CD14-positive monocyte (primary cell): ENCODE results near the gene SLC17A2. TPM values are rescaled to one million over a fixed set of nuclear protein-coding genes. Genes with fewer than 3 reads are reported as not detected.
A peak's percentile ranks its signal among the peaks of the same experiment; 100 is the strongest.

Source experiments
- DNase-seq, 3 donors: peaks; one replicate each; pipeline ENCODE4 v3.0.0-alpha.2; 2011 to 2022
- H2AFZ ChIP-seq: 2 replicates; pipeline ENCODE4 v1.6.0; 2012; ENCODE audit warnings: mild to moderate bottlenecking, low read depth, low read length, inconsistent platforms; ENCODE audit not compliant: insufficient read depth, poor library complexity, severe bottlenecking
- H3K27ac ChIP-seq, 2 donors: 1 replicate in 1 of 2; 2 replicates in 1 of 2; pipeline ENCODE4 v1.5.1; 2012 to 2013; ENCODE audit warnings: low read length in 2 of 2, control low read depth in 1 of 2, inconsistent platforms in 1 of 2, low read depth in 1 of 2, mild to moderate bottlenecking in 1 of 2
- H3K27me3 ChIP-seq, 2 donors: one replicate each; pipeline versions ENCODE4 v1.6.0 to v1.6.1; 2011 to 2013; ENCODE audit warnings: low read length in 2 of 2; ENCODE audit not compliant: control insufficient read depth in 2 of 2, insufficient read depth in 2 of 2
- H3K36me3 ChIP-seq, 2 donors: replicated peaks in 1 of 2; 1 replicate in 1 of 2; 2 replicates in 1 of 2; pipeline versions ENCODE4 v1.5.1 to v1.6.1; 2012 to 2013; ENCODE audit warnings: low read length in 2 of 2, control low read depth in 1 of 2, inconsistent platforms in 1 of 2, mild to moderate bottlenecking in 1 of 2; ENCODE audit not compliant: insufficient read depth in 2 of 2, control insufficient read depth in 1 of 2
- H3K4me1 ChIP-seq, 2 donors: 1 replicate in 1 of 2; 2 replicates in 1 of 2; pipeline versions ENCODE4 v1.5.1 to v1.6.1; 2012 to 2013; ENCODE audit warnings: low read length in 2 of 2, control low read depth in 1 of 2, inconsistent platforms in 1 of 2, mild to moderate bottlenecking in 1 of 2, moderate library complexity in 1 of 2; ENCODE audit not compliant: insufficient read depth in 2 of 2, control insufficient read depth in 1 of 2
- H3K4me2 ChIP-seq: replicated peaks from 2 replicates; pipeline ENCODE3; 2012; ENCODE audit warnings: low read length, moderate library complexity, mild to moderate bottlenecking; ENCODE audit not compliant: poor library complexity, severe bottlenecking; ENCODE audit errors: extremely low read depth
- H3K4me3 ChIP-seq, 3 experiments: fragments of 200-600 bp in 1 of 3; sonication (generic) in 1 of 3; replicated peaks in 1 of 3; 1 replicate in 2 of 3; 2 replicates in 1 of 3; pipeline ENCODE4 v1.5.1; 2011 to 2013; ENCODE audit warnings: low read length in 3 of 3, mild to moderate bottlenecking in 3 of 3, control low read depth in 2 of 3, low read depth in 2 of 3, inconsistent platforms in 1 of 3, moderate library complexity in 1 of 3
- H3K79me2 ChIP-seq: 2 replicates; pipeline ENCODE4 v1.6.0; 2012; ENCODE audit warnings: mild to moderate bottlenecking, control low read depth, inconsistent platforms, low read length, moderate library complexity; ENCODE audit not compliant: insufficient read depth
- H3K9ac ChIP-seq: 2 replicates; pipeline ENCODE4 v1.6.0; 2017; ENCODE audit warnings: low read length, mild to moderate bottlenecking; ENCODE audit not compliant: insufficient read depth, poor library complexity, severe bottlenecking
- H3K9me3 ChIP-seq, 2 donors: replicated peaks in 1 of 2; 1 replicate in 1 of 2; 2 replicates in 1 of 2; pipeline versions ENCODE4 v1.5.1 to v1.6.1; 2012 to 2013; ENCODE audit warnings: low read length in 2 of 2, control low read depth in 1 of 2; ENCODE audit not compliant: control insufficient read depth in 1 of 2, insufficient read depth in 1 of 2
- H4K20me1 ChIP-seq: 2 replicates; pipeline ENCODE4 v1.6.0; 2012; ENCODE audit warnings: mild to moderate bottlenecking, low read length, control low read depth, moderate library complexity; ENCODE audit not compliant: insufficient read depth
- H3K27ac Mint-ChIP-seq, 7 donors: one replicate each; pipeline ENCODE4 v1.8.0; 2020; ENCODE audit warnings: mild to moderate bottlenecking in 7 of 7, mixed read lengths in 7 of 7, moderate library complexity in 6 of 7, inconsistent platforms in 2 of 7
- H3K27me3 Mint-ChIP-seq, 3 donors: one replicate each; pipeline ENCODE4 v1.8.0; 2021 to 2022; ENCODE audit warnings: low read depth in 3 of 3, mild to moderate bottlenecking in 3 of 3, mixed read lengths in 3 of 3, moderate library complexity in 3 of 3, inconsistent platforms in 1 of 3
- H3K36me3 Mint-ChIP-seq, 2 donors: one replicate each; pipeline ENCODE4 v1.8.0; 2020; ENCODE audit warnings: mixed read lengths in 2 of 2, inconsistent platforms in 1 of 2, mild to moderate bottlenecking in 1 of 2
- H3K4me1 Mint-ChIP-seq: one replicate; pipeline ENCODE4 v1.8.0; 2020; ENCODE audit warnings: mild to moderate bottlenecking, mixed read lengths
- H3K4me3 Mint-ChIP-seq, 2 donors: one replicate each; pipeline ENCODE4 v1.8.0; 2020; ENCODE audit warnings: mild to moderate bottlenecking in 2 of 2, mixed read lengths in 2 of 2, moderate library complexity in 1 of 2
- H3K9me3 Mint-ChIP-seq, 7 donors: one replicate each; pipeline ENCODE4 v1.8.0; 2020 to 2022; ENCODE audit warnings: mixed read lengths in 7 of 7, mild to moderate bottlenecking in 6 of 7, moderate library complexity in 6 of 7, inconsistent platforms in 2 of 7
- WGBS: methylation state at CpG from one replicate; pipeline ENCODE4 v1.1.5; 2013; ENCODE audit warnings: missing lambda C conversion rate; ENCODE audit not compliant: insufficient coverage; 5-methylcytosine and 5-hydroxymethylcytosine counted together
- intact Hi-C, 2 donors: fragments of 100-400 bp; cut with micrococcal nuclease; formaldehyde crosslinking; loops; one replicate each; pipeline versions ENCODE4 v1.15.0 to v1.15.1; 2023
- polyA plus RNA-seq, 3 donors: library from polyadenylated mRNA; depleted of rRNA in 1 of 3; unstranded in 2 of 3; stranded (reverse) in 1 of 3; fragments of 300-500 nt in 2 of 3; fragments of >200 nt in 1 of 3; fragmentation: Illumina TruSeq in 2 of 3; gene quantifications; 1 replicate in 2 of 3; 2 replicates in 1 of 3; pipeline ENCODE4 v1.2.3, GENCODE V29; 2012 to 2021
- TF ChIP-seq, protein P1 (sequence below): fragments of 200-600 bp; IDR thresholded peaks from one replicate; pipeline ENCODE4 v1.8.0; 2022; ENCODE audit warnings: antibody characterized with exemption, mild to moderate bottlenecking

The SLC17A2 gene
- polyA plus RNA-seq, 3 donors, result not detected

GRCh38 chr6:25956226-25956625 is 25.7 kb upstream of the SLC17A2 start:
- Histone ChIP-seq H3K79me2 (no peaks in the 10 kb centered on the region), H2AFZ (no peak overlapping the region), H3K4me1 (peaks cover under 1 to 15% of the 10 kb centered on the region in 2 donors), H3K36me3 (no peaks in the 10 kb centered on the region), H3K27me3 (no peaks in the 10 kb centered on the region), H3K4me2 (no peak overlapping the region), H3K4me3 (no peak overlapping the region), H3K27ac (no peak overlapping the region), H3K9ac (no peak overlapping the region), H4K20me1 (no peaks in the 10 kb centered on the region), H3K9me3 (peaks cover 0 to 3% of the 10 kb centered on the region in 2 donors)
- 89% methylated on average over 2 of the region's 3 CpGs for WGBS
- Mint-ChIP-seq H3K27me3 (peaks cover 1 to 4% (median 3%) of the 10 kb centered on the region in 3 donors), H3K4me3 (no peak overlapping the region), H3K27ac (peak overlapping the region in 1 of 7 donors; percentile 23), H3K4me1 (peaks cover 16% of the 10 kb centered on the region), H3K36me3 (no peaks in the 10 kb centered on the region), H3K9me3 (peaks cover 0 to 2% (median 0%) of the 10 kb centered on the region in 7 donors)
- TF ChIP-seq, protein P1, sequence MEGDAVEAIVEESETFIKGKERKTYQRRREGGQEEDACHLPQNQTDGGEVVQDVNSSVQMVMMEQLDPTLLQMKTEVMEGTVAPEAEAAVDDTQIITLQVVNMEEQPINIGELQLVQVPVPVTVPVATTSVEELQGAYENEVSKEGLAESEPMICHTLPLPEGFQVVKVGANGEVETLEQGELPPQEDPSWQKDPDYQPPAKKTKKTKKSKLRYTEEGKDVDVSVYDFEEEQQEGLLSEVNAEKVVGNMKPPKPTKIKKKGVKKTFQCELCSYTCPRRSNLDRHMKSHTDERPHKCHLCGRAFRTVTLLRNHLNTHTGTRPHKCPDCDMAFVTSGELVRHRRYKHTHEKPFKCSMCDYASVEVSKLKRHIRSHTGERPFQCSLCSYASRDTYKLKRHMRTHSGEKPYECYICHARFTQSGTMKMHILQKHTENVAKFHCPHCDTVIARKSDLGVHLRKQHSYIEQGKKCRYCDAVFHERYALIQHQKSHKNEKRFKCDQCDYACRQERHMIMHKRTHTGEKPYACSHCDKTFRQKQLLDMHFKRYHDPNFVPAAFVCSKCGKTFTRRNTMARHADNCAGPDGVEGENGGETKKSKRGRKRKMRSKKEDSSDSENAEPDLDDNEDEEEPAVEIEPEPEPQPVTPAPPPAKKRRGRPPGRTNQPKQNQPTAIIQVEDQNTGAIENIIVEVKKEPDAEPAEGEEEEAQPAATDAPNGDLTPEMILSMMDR, result no peak
- intact Hi-C loops, result no loop called here
- DNase-seq, result no peak

DNA sequence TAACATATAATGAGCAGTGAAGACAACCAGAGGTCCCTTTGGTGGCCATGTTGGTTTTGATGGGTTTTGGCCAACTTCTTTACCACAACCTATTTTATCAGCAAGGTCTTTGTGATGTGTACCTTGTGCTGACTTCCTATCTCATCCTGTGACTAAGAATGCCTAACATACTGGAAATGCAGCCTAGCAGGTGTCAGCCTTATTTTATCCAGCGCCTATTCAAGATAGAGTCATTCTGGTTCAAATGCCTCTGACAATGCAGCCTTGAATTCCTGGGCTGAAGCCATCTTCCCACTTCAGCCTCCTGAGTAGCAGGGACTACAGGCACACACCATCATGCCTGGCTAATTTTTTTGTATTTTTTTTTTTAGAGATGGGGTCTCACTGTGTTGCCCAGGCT is 24.3 kb upstream of the SLC17A2 start:
- no peaks in the 10 kb centered on the region for H3K27me3 ChIP-seq
- H2AFZ ChIP-seq, result no peak overlapping the region
- no peaks in the 10 kb centered on the region for H3K9me3 ChIP-seq
- no peak overlapping the region for H3K4me3 ChIP-seq
- H3K4me3 Mint-ChIP-seq, result no peak overlapping the region
- no peaks in the 10 kb centered on the region for H3K36me3 Mint-ChIP-seq
- no peaks in the 10 kb centered on the region for H4K20me1 ChIP-seq
- peaks cover 0 to 2% (median 0%) of the 10 kb centered on the region in 7 donors for H3K9me3 Mint-ChIP-seq
- no peak for DNase-seq
- no peaks in the 10 kb centered on the region for H3K79me2 ChIP-seq
- TF ChIP-seq, protein P1, result no peak
- intact Hi-C loops, result no loop called here
- no peak overlapping the region for H3K9ac ChIP-seq
- peaks cover 1 to 6% (median 3%) of the 10 kb centered on the region in 3 donors for H3K27me3 Mint-ChIP-seq
- no CpG with 5 or more reads among the region's 1 CpG for WGBS
- no peaks in the 10 kb centered on the region for H3K36me3 ChIP-seq
- H3K4me1 Mint-ChIP-seq, result peaks cover 15% of the 10 kb centered on the region
- peaks cover 0 to 12% of the 10 kb centered on the region in 2 donors for H3K4me1 ChIP-seq
- H3K27ac Mint-ChIP-seq, result no peak overlapping the region
- no peak overlapping the region for H3K4me2 ChIP-seq
- no peak overlapping the region for H3K27ac ChIP-seq
